ENCODE data around the gene INTS7. TPM values are rescaled to one million over a fixed set of nuclear protein-coding genes. Genes with fewer than 3 reads are reported as not detected.

INTS7 gene
- polyA plus RNA-seq, 3 donors = 6.1 to 10.7 (median 7.6) TPM

- Mint-ChIP-seq H3K36me3 (peaks cover 0 to 6% of the 10 kb centered on the region in 2 donors), H3K27ac (peak overlapping the region; percentile 82 to 95 (median 86)), H3K27me3 (ENCODE audit: low read depth in 3 of 3) (peaks cover 0 to 2% (median 0%) of the 10 kb centered on the region in 3 donors), H3K4me1 (peaks cover 57% of the 10 kb centered on the region), H3K9me3 (peaks cover 0 to 2% (median 0%) of the 10 kb centered on the region in 7 donors), H3K4me3 (peak overlapping the region; percentile 45 to 82)
- intact Hi-C loops (cut with micrococcal nuclease) = no loop called here
- Histone ChIP-seq H3K4me1 (ENCODE audit: control insufficient read depth in 1 of 2, insufficient read depth in 2 of 2, low read length in 2 of 2) (peaks cover 53 to 56% of the 10 kb centered on the region in 2 donors), H2AFZ (ENCODE audit: insufficient read depth, low read depth, low read length, poor library complexity, severe bottlenecking) (peak overlapping the region; percentile 73), H4K20me1 (ENCODE audit: insufficient read depth, low read length) (no peaks in the 10 kb centered on the region), H3K36me3 (replicated peaks in 1 of 2; ENCODE audit: control insufficient read depth in 1 of 2, insufficient read depth in 2 of 2, low read length in 2 of 2) (no peaks in the 10 kb centered on the region), H3K9ac (ENCODE audit: insufficient read depth, low read length, poor library complexity, severe bottlenecking) (peak overlapping the region; percentile 37), H3K4me2 (replicated peaks; ENCODE audit: extremely low read depth, low read length, poor library complexity, severe bottlenecking) (peak overlapping the region; percentile 55), H3K27me3 (ENCODE audit: control insufficient read depth in 2 of 2, insufficient read depth in 2 of 2, low read length in 2 of 2) (no peaks in the 10 kb centered on the region), H3K27ac (ENCODE audit: low read depth in 1 of 2, low read length in 2 of 2) (peak overlapping the region; percentile 68 to 87), H3K9me3 (replicated peaks in 1 of 2; ENCODE audit: control insufficient read depth in 1 of 2, insufficient read depth in 1 of 2, low read length in 2 of 2) (no peaks in the 10 kb centered on the region), H3K79me2 (ENCODE audit: insufficient read depth, low read length) (no peaks in the 10 kb centered on the region), H3K4me3 (replicated peaks in 1 of 3; ENCODE audit: low read depth in 2 of 3, low read length in 3 of 3) (peak overlapping the region in 1 of 3 experiments; percentile 64)
- WGBS (ENCODE audit: insufficient coverage) = no CpG with 5 or more reads among the region's 1 CpG
- peak; percentile 36 to 52 (median 36) for DNase-seq
- TF ChIP-seq, protein P1, sequence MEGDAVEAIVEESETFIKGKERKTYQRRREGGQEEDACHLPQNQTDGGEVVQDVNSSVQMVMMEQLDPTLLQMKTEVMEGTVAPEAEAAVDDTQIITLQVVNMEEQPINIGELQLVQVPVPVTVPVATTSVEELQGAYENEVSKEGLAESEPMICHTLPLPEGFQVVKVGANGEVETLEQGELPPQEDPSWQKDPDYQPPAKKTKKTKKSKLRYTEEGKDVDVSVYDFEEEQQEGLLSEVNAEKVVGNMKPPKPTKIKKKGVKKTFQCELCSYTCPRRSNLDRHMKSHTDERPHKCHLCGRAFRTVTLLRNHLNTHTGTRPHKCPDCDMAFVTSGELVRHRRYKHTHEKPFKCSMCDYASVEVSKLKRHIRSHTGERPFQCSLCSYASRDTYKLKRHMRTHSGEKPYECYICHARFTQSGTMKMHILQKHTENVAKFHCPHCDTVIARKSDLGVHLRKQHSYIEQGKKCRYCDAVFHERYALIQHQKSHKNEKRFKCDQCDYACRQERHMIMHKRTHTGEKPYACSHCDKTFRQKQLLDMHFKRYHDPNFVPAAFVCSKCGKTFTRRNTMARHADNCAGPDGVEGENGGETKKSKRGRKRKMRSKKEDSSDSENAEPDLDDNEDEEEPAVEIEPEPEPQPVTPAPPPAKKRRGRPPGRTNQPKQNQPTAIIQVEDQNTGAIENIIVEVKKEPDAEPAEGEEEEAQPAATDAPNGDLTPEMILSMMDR (IDR thresholded peaks at IDR 0.05) = no peak
Measured at GRCh38 chr1:211928290-211928801, 107.0 kb downstream of the INTS7 start.

DNA sequence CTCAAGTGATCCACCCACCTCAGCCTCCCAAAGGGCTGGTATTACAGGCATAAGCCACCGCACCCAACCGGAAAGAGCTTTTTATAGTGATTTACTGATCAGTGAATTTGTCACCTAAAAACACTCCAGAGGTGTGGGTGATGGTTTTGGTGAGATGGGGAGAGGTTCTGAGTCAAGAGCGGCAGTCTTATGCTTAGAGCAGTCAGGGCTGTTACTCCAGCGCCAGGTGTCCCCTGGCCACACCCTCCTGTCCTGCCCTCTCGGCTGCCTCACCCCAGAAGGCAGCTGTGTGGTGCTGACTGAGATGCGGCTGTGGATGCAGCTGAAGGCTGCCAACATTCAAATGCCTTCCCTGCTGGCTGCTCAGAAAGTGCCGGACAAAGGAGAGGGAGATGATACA is 110.3 kb downstream of the INTS7 start:
- H4K20me1 ChIP-seq (ENCODE audit: insufficient read depth, low read length) = no peaks in the 10 kb centered on the region
- TF ChIP-seq, protein P1 (IDR thresholded peaks at IDR 0.05) = no peak
- H3K9ac ChIP-seq (ENCODE audit: insufficient read depth, low read length, poor library complexity, severe bottlenecking) = no peak overlapping the region
- no peaks in the 10 kb centered on the region for H3K27me3 ChIP-seq (ENCODE audit: control insufficient read depth in 2 of 2, insufficient read depth in 2 of 2, low read length in 2 of 2)
- no peaks in the 10 kb centered on the region for H3K9me3 Mint-ChIP-seq
- peaks cover 22 to 23% of the 10 kb centered on the region in 2 donors for H3K4me1 ChIP-seq (ENCODE audit: control insufficient read depth in 1 of 2, insufficient read depth in 2 of 2, low read length in 2 of 2)
- H3K4me3 Mint-ChIP-seq = no peak overlapping the region
- H3K79me2 ChIP-seq (ENCODE audit: insufficient read depth, low read length) = no peaks in the 10 kb centered on the region
- peaks cover 2 to 4% (median 4%) of the 10 kb centered on the region in 3 donors for H3K27me3 Mint-ChIP-seq (ENCODE audit: low read depth in 3 of 3)
- no peak overlapping the region for H3K27ac Mint-ChIP-seq
- H3K27ac ChIP-seq (ENCODE audit: low read depth in 1 of 2, low read length in 2 of 2) = no peak overlapping the region
- H3K36me3 Mint-ChIP-seq = no peaks in the 10 kb centered on the region
- H3K36me3 ChIP-seq (replicated peaks in 1 of 2; ENCODE audit: control insufficient read depth in 1 of 2, insufficient read depth in 2 of 2, low read length in 2 of 2) = no peaks in the 10 kb centered on the region
- no peak overlapping the region for H2AFZ ChIP-seq (ENCODE audit: insufficient read depth, low read depth, low read length, poor library complexity, severe bottlenecking)
- no peak for DNase-seq
- WGBS (ENCODE audit: insufficient coverage) = 100% methylated on average over 1 of the region's 7 CpGs
- no peaks in the 10 kb centered on the region for H3K9me3 ChIP-seq (replicated peaks in 1 of 2; ENCODE audit: control insufficient read depth in 1 of 2, insufficient read depth in 1 of 2, low read length in 2 of 2)
- H3K4me1 Mint-ChIP-seq = peaks cover 25% of the 10 kb centered on the region
- no peak overlapping the region for H3K4me3 ChIP-seq (replicated peaks in 1 of 3; ENCODE audit: low read depth in 2 of 3, low read length in 3 of 3)
- H3K4me2 ChIP-seq (replicated peaks; ENCODE audit: extremely low read depth, low read length, poor library complexity, severe bottlenecking) = no peak overlapping the region
- intact Hi-C loops (cut with micrococcal nuclease) = no loop called here

Data from CD14-positive monocyte (primary cell).